Neuronal stem cell (in vitro differentiated cells): ENCODE results near the gene FOXN1.

Experiments used
- DNase-seq: peaks from one replicate; pipeline ENCODE4 v3.0.0-alpha.2; 2013; ENCODE audit warnings: low spot score
- H2AFZ ChIP-seq: one replicate; pipeline ENCODE4 v1.6.1; 2013; ENCODE audit warnings: mild to moderate bottlenecking, low read length, inconsistent platforms
- H2AK5ac ChIP-seq: 2 replicates; pipeline ENCODE4 v1.6.1; 2013; ENCODE audit warnings: low read depth, mild to moderate bottlenecking, inconsistent platforms, low read length, moderate library complexity, mixed read lengths
- H2BK120ac ChIP-seq: 2 replicates; pipeline ENCODE4 v1.6.1; 2013; ENCODE audit warnings: low read depth, mild to moderate bottlenecking, inconsistent platforms, low read length, moderate library complexity, mixed read lengths
- H2BK12ac ChIP-seq: one replicate; pipeline ENCODE4 v1.6.1; 2013; ENCODE audit warnings: low read length, inconsistent platforms
- H2BK15ac ChIP-seq: 2 replicates; pipeline ENCODE4 v1.6.1; 2013; ENCODE audit warnings: mild to moderate bottlenecking, low read length, inconsistent platforms, mixed read lengths
- H2BK5ac ChIP-seq: one replicate; pipeline ENCODE4 v1.6.1; 2013; ENCODE audit warnings: inconsistent platforms, mild to moderate bottlenecking, low read length, moderate library complexity
- H3K14ac ChIP-seq: one replicate; pipeline ENCODE4 v1.6.1; 2013; ENCODE audit warnings: low read length, inconsistent platforms
- H3K18ac ChIP-seq: 2 replicates; pipeline ENCODE4 v1.6.1; 2013; ENCODE audit warnings: low read length, inconsistent platforms
- H3K23ac ChIP-seq: 2 replicates; pipeline ENCODE4 v1.6.1; 2013; ENCODE audit warnings: low read depth, mild to moderate bottlenecking, mixed read lengths, low read length, inconsistent platforms; ENCODE audit not compliant: poor library complexity
- H3K27ac ChIP-seq: replicated peaks from 3 replicates; pipeline ENCODE4 v1.5.1; 2013; ENCODE audit warnings: low read length, inconsistent platforms
- H3K27me3 ChIP-seq, 3 experiments: 2 replicates each; pipeline ENCODE4 v1.6.1; 2013; ENCODE audit warnings: low read length in 3 of 3, mild to moderate bottlenecking in 2 of 3, inconsistent platforms in 1 of 3, low read depth in 1 of 3, mixed read lengths in 1 of 3, moderate library complexity in 1 of 3; ENCODE audit not compliant: control insufficient read depth in 3 of 3, insufficient read depth in 3 of 3
- H3K36me3 ChIP-seq, 2 donors: replicated peaks in 1 of 2; 2 replicates each; pipeline ENCODE4 v1.6.1; 2013; ENCODE audit warnings: low read length in 2 of 2; ENCODE audit not compliant: control insufficient read depth in 2 of 2, insufficient read depth in 2 of 2
- H3K4ac ChIP-seq: 2 replicates; pipeline ENCODE4 v1.6.1; 2013; ENCODE audit warnings: inconsistent platforms, mild to moderate bottlenecking, low read length, moderate library complexity
- H3K4me1 ChIP-seq, 2 donors: 1 replicate in 1 of 2; 2 replicates in 1 of 2; pipeline ENCODE4 v1.6.1; 2013; ENCODE audit warnings: low read length in 2 of 2, low read depth in 1 of 2; ENCODE audit not compliant: control insufficient read depth in 2 of 2, insufficient read depth in 1 of 2
- H3K4me2 ChIP-seq: one replicate; pipeline ENCODE4 v1.6.1; 2013; ENCODE audit warnings: mild to moderate bottlenecking, low read length, inconsistent platforms; ENCODE audit not compliant: insufficient read depth, poor library complexity, severe bottlenecking
- H3K4me3 ChIP-seq, 2 donors: 2 replicates each; pipeline ENCODE4 v1.5.1; 2013; ENCODE audit warnings: low read length in 2 of 2, mild to moderate bottlenecking in 2 of 2, inconsistent platforms in 1 of 2, moderate library complexity in 1 of 2
- H3K79me1 ChIP-seq: one replicate; pipeline ENCODE4 v1.6.1; 2013; ENCODE audit warnings: low read depth, mild to moderate bottlenecking, inconsistent platforms, low read length, moderate library complexity
- H3K9ac ChIP-seq: one replicate; pipeline ENCODE4 v1.6.1; 2013; ENCODE audit warnings: mild to moderate bottlenecking, low read depth, low read length, inconsistent platforms; ENCODE audit not compliant: poor library complexity
- H3K9me3 ChIP-seq, 2 donors: replicated peaks in 1 of 2; 2 replicates each; pipeline versions ENCODE3 to v1.6.1; 2013; ENCODE audit warnings: low read length in 2 of 2, mild to moderate bottlenecking in 2 of 2, inconsistent platforms in 1 of 2, low read depth in 1 of 2, mixed read lengths in 1 of 2, moderate library complexity in 1 of 2; ENCODE audit not compliant: control insufficient read depth in 2 of 2, insufficient read depth in 1 of 2
- H4K8ac ChIP-seq: one replicate; pipeline ENCODE4 v1.6.1; 2013; ENCODE audit warnings: low read depth, mild to moderate bottlenecking, inconsistent platforms, low read length, moderate library complexity
- H4K91ac ChIP-seq: one replicate; pipeline ENCODE4 v1.6.1; 2013; ENCODE audit warnings: low read length, low read depth, mild to moderate bottlenecking, inconsistent platforms; ENCODE audit not compliant: poor library complexity
- WGBS, 2 donors: extraction: QIAGEN DNeasy Blood & Tissue Kit; methylation state at CpG; one replicate each; pipeline ENCODE4 v1.1.7; 2013; ENCODE audit warnings: missing lambda C conversion rate in 2 of 2, mixed read lengths in 1 of 2; ENCODE audit not compliant: insufficient read length in 2 of 2, insufficient replicate concordance in 1 of 2; ENCODE audit errors: extremely low coverage in 2 of 2; 5-methylcytosine and 5-hydroxymethylcytosine counted together

FOXN1 gene

GRCh38 chr17:28475151-28475900 is 30.8 kb upstream of the FOXN1 start:
- no peak overlapping the region for H3K27ac ChIP-seq
- no CpG with 5 or more reads among the region's 9 CpGs for WGBS, 2 donors
- no peak overlapping the region for H4K91ac ChIP-seq

GRCh38 chr17:28476076-28476865 is 29.9 kb upstream of the FOXN1 start:
- Histone ChIP-seq H2BK12ac (no peak overlapping the region), H4K91ac (no peak overlapping the region), H3K18ac (no peak overlapping the region), H2BK15ac (no peak overlapping the region), H3K27ac (no peak overlapping the region), H2AFZ (no peak overlapping the region), H3K4me3 (no peak overlapping the region), H2AK5ac (no peak overlapping the region), H3K79me1 (no peaks in the 10 kb centered on the region), H3K23ac (no peak overlapping the region), H3K9ac (no peak overlapping the region), H3K14ac (no peak overlapping the region), H3K36me3 (no peaks in the 10 kb centered on the region), H2BK5ac (no peak overlapping the region), H4K8ac (no peak overlapping the region), H3K4me1 (no peaks in the 10 kb centered on the region), H3K9me3 (no peaks in the 10 kb centered on the region), H3K4me2 (no peak overlapping the region), H2BK120ac (no peak overlapping the region), H3K4ac (no peak overlapping the region), H3K27me3 (peaks cover 0 to 40% (median 1%) of the 10 kb centered on the region in 3 experiments)
- no peak for DNase-seq
- no CpG with 5 or more reads among the region's 11 CpGs for WGBS, 2 donors

More at GRCh38 chr17:28475151-28475900, 30.8 kb upstream of the FOXN1 start:
- no peak overlapping the region for H3K14ac ChIP-seq
- H3K9me3 ChIP-seq: no peaks in the 10 kb centered on the region
- H2BK12ac ChIP-seq: no peak overlapping the region
- H2AK5ac ChIP-seq: no peak overlapping the region
- no peak overlapping the region for H3K18ac ChIP-seq
- no peak overlapping the region for H2BK5ac ChIP-seq
- H3K4ac ChIP-seq: no peak overlapping the region
- no peaks in the 10 kb centered on the region for H3K79me1 ChIP-seq
- DNase-seq: no peak
- H3K4me2 ChIP-seq: no peak overlapping the region
- H2AFZ ChIP-seq: no peak overlapping the region
- H2BK120ac ChIP-seq: no peak overlapping the region
- H3K36me3 ChIP-seq: no peaks in the 10 kb centered on the region
- H3K27me3 ChIP-seq: peaks cover 0 to 32% (median 1%) of the 10 kb centered on the region in 3 experiments
- H3K4me3 ChIP-seq: no peak overlapping the region
- H3K9ac ChIP-seq: no peak overlapping the region
- H3K4me1 ChIP-seq: no peaks in the 10 kb centered on the region
- no peak overlapping the region for H3K23ac ChIP-seq
- H4K8ac ChIP-seq: no peak overlapping the region
- H2BK15ac ChIP-seq: no peak overlapping the region

- no peak overlapping the region for H2AK5ac ChIP-seq
- no CpG with 5 or more reads among the region's 7 CpGs for WGBS, 2 donors
These were observed 28.2 kb upstream of the FOXN1 start for GRCh38 chr17:28477928-28478327.

More at GRCh38 chr17:28477928-28478327, 28.2 kb upstream of the FOXN1 start:
- H3K18ac ChIP-seq: no peak overlapping the region
- no peak overlapping the region for H3K4ac ChIP-seq
- no peaks in the 10 kb centered on the region for H3K9me3 ChIP-seq
- no peak overlapping the region for H3K4me2 ChIP-seq
- no peaks in the 10 kb centered on the region for H3K36me3 ChIP-seq
- H2AFZ ChIP-seq: no peak overlapping the region
- no peak overlapping the region for H3K4me3 ChIP-seq
- H3K23ac ChIP-seq: no peak overlapping the region
- H2BK5ac ChIP-seq: no peak overlapping the region
- H3K79me1 ChIP-seq: no peaks in the 10 kb centered on the region
- H4K91ac ChIP-seq: no peak overlapping the region
- no peak for DNase-seq
- H3K27ac ChIP-seq: no peak overlapping the region
- no peaks in the 10 kb centered on the region for H3K4me1 ChIP-seq
- H3K9ac ChIP-seq: no peak overlapping the region
- H3K14ac ChIP-seq: no peak overlapping the region
- H2BK15ac ChIP-seq: no peak overlapping the region
- no peak overlapping the region for H4K8ac ChIP-seq
- peaks cover 0 to 43% (median 1%) of the 10 kb centered on the region in 3 experiments for H3K27me3 ChIP-seq
- H2BK12ac ChIP-seq: no peak overlapping the region
- H2BK120ac ChIP-seq: no peak overlapping the region
